Testis (tissue), 2 donors: ENCODE results near the gene RSAD1.

Experiments used
- POLR2A ChIP-seq: fragments of 450-650 bp; IDR thresholded peaks from one replicate; pipeline ENCODE4 v1.6.1; 2017; ENCODE audit warnings: antibody characterized with exemption, mild to moderate bottlenecking, moderate library complexity
- TF ChIP-seq, protein P1 (sequence below), 3 experiments: fragments of 450-650 bp in 2 of 3; fragments of 200-600 bp in 1 of 3; sonication (generic) in 1 of 3; IDR thresholded peaks; one replicate each; pipeline ENCODE4 v1.5.1; 2016 to 2019; ENCODE audit warnings: antibody characterized with exemption in 3 of 3, mild to moderate bottlenecking in 2 of 3, moderate library complexity in 1 of 3

DNA sequence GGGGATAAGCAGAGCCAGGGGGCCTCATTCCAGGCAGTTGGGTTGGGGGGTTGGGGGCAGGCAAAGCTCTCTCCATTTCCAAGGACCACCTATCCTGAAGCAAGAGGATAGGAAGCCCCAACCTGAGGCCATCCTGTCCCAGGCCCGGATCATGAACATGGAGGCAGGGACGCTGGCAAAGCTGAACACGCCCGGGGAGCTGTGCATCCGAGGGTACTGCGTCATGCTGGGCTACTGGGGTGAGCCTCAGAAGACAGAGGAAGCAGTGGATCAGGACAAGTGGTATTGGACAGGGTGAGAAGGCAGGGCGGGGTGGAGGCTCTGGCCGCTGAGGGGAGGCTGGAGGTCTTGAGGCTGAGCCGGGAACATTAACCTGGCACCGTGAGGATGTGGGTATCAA, 6.4 kb upstream of the RSAD1 start:
- TF ChIP-seq, protein P1, sequence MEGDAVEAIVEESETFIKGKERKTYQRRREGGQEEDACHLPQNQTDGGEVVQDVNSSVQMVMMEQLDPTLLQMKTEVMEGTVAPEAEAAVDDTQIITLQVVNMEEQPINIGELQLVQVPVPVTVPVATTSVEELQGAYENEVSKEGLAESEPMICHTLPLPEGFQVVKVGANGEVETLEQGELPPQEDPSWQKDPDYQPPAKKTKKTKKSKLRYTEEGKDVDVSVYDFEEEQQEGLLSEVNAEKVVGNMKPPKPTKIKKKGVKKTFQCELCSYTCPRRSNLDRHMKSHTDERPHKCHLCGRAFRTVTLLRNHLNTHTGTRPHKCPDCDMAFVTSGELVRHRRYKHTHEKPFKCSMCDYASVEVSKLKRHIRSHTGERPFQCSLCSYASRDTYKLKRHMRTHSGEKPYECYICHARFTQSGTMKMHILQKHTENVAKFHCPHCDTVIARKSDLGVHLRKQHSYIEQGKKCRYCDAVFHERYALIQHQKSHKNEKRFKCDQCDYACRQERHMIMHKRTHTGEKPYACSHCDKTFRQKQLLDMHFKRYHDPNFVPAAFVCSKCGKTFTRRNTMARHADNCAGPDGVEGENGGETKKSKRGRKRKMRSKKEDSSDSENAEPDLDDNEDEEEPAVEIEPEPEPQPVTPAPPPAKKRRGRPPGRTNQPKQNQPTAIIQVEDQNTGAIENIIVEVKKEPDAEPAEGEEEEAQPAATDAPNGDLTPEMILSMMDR (IDR thresholded peaks at IDR 0.05), result no peak
- no peak for TF ChIP-seq POLR2A
